ENCODE data around the gene FABP1.

GRCh38 chr2:88098558-88098900 lies 29.3 kb downstream of the FABP1 start:
- TF ChIP-seq CTCF (conservative IDR thresholded peaks at IDR 0.05 in 1 of 2, IDR thresholded peaks at IDR 0.05 in 1 of 2; ENCODE audit: extremely low read depth in 1 of 2, insufficient read depth in 1 of 2, low read depth in 1 of 2, low read length in 2 of 2): no peak
- TF ChIP-seq EZH2 (IDR thresholded peaks at IDR 0.05; ENCODE audit: borderline replicate concordance, low read length): no peak

Data from mammary epithelial cell (primary cell).